ENCODE measurements around the gene DGLUCY. TPM values are rescaled to one million over a fixed set of nuclear protein-coding genes. Genes with fewer than 3 reads are reported as not detected.
"Not testable (repeated sequence)": the region's sequence is repeated elsewhere in the genome, so short reads cannot be mapped to it uniquely, and the experiment has no call there.

DGLUCY gene
- total RNA-seq, 1 donor = 23.2 TPM

- Histone ChIP-seq H3K9me3 (ENCODE audit: low read depth, low read length) (no peaks in the 10 kb centered on the region), H3K4me3 (ENCODE audit: low read length) (no peak overlapping the region), H3K27me3 (ENCODE audit: insufficient read depth, low read length) (no peaks in the 10 kb centered on the region), H3K4me1 (ENCODE audit: insufficient read depth, low read length) (peaks cover 63% of the 10 kb centered on the region)
Observed at GRCh38 chr14:91118511-91119068, 4.7 kb downstream of the DGLUCY start.

- Histone ChIP-seq H3K4me3 (ENCODE audit: low read length) (no peak overlapping the region), H3K27me3 (ENCODE audit: insufficient read depth, low read length) (no peaks in the 10 kb centered on the region), H3K4me1 (ENCODE audit: insufficient read depth, low read length) (peaks cover 67% of the 10 kb centered on the region)
Observed at GRCh38 chr14:91119556-91120311, 5.9 kb downstream of the DGLUCY start.

GRCh38 chr14:91123201-91123600 is 9.3 kb downstream of the DGLUCY start:
- Histone ChIP-seq H3K27me3 (ENCODE audit: insufficient read depth, low read length) (no peaks in the 10 kb centered on the region), H3K4me1 (ENCODE audit: insufficient read depth, low read length) (peaks cover 59% of the 10 kb centered on the region), H3K4me3 (ENCODE audit: low read length) (no peak overlapping the region), H3K9me3 (ENCODE audit: low read depth, low read length) (no peaks in the 10 kb centered on the region)

More at GRCh38 chr14:91119556-91120311, 5.9 kb downstream of the DGLUCY start:
- no peaks in the 10 kb centered on the region for H3K9me3 ChIP-seq (ENCODE audit: low read depth, low read length)

- H3K4me1 ChIP-seq (ENCODE audit: insufficient read depth, low read length) = peaks cover 53% of the 10 kb centered on the region
- H3K4me3 ChIP-seq (ENCODE audit: low read length); H3K27me3 ChIP-seq (ENCODE audit: insufficient read depth, low read length); H3K9me3 ChIP-seq (ENCODE audit: low read depth, low read length): not testable (repeated sequence)
Observed at GRCh38 chr14:91124406-91125270, 10.8 kb downstream of the DGLUCY start.

GRCh38 chr14:91125271-91125660 is 11.4 kb downstream of the DGLUCY start:
- Histone ChIP-seq H3K9me3 (ENCODE audit: low read depth, low read length) (no peaks in the 10 kb centered on the region), H3K4me1 (ENCODE audit: insufficient read depth, low read length) (peaks cover 50% of the 10 kb centered on the region), H3K27me3 (ENCODE audit: insufficient read depth, low read length) (no peaks in the 10 kb centered on the region), H3K4me3 (ENCODE audit: low read length) (no peak overlapping the region)

- Histone ChIP-seq H3K27me3 (ENCODE audit: insufficient read depth, low read length) (no peaks in the 10 kb centered on the region), H3K4me1 (ENCODE audit: insufficient read depth, low read length) (peaks cover 45% of the 10 kb centered on the region), H3K9me3 (ENCODE audit: low read depth, low read length) (no peaks in the 10 kb centered on the region), H3K4me3 (ENCODE audit: low read length) (no peak overlapping the region)
Observed at GRCh38 chr14:91125801-91126200, 11.9 kb downstream of the DGLUCY start.

- no peaks in the 10 kb centered on the region for H3K9me3 ChIP-seq (ENCODE audit: low read depth, low read length)
- H3K27me3 ChIP-seq (ENCODE audit: insufficient read depth, low read length) = no peaks in the 10 kb centered on the region
- H3K4me3 ChIP-seq (ENCODE audit: low read length) = no peak overlapping the region
- H3K4me1 ChIP-seq (ENCODE audit: insufficient read depth, low read length) = peaks cover 44% of the 10 kb centered on the region
Observed at GRCh38 chr14:91126761-91127160, 12.9 kb downstream of the DGLUCY start.

- Histone ChIP-seq H3K27me3 (ENCODE audit: insufficient read depth, low read length) (no peaks in the 10 kb centered on the region), H3K4me1 (ENCODE audit: insufficient read depth, low read length) (peaks cover 44% of the 10 kb centered on the region), H3K9me3 (ENCODE audit: low read depth, low read length) (no peaks in the 10 kb centered on the region), H3K4me3 (ENCODE audit: low read length) (no peak overlapping the region)
Observed at GRCh38 chr14:91127401-91127801, 13.5 kb downstream of the DGLUCY start.

- Histone ChIP-seq H3K4me3 (ENCODE audit: low read length) (no peak overlapping the region), H3K9me3 (ENCODE audit: low read depth, low read length) (no peaks in the 10 kb centered on the region), H3K27me3 (ENCODE audit: insufficient read depth, low read length) (no peaks in the 10 kb centered on the region), H3K4me1 (ENCODE audit: insufficient read depth, low read length) (peaks cover 40% of the 10 kb centered on the region)
Observed at GRCh38 chr14:91127924-91128323, 14.1 kb downstream of the DGLUCY start.

GRCh38 chr14:91128699-91129098 is 14.8 kb downstream of the DGLUCY start:
- H3K4me1 ChIP-seq (ENCODE audit: insufficient read depth, low read length) = peaks cover 32% of the 10 kb centered on the region
- H3K27me3 ChIP-seq (ENCODE audit: insufficient read depth, low read length) = no peaks in the 10 kb centered on the region
- H3K4me3 ChIP-seq (ENCODE audit: low read length) = no peak overlapping the region
- no peaks in the 10 kb centered on the region for H3K9me3 ChIP-seq (ENCODE audit: low read depth, low read length)

- Histone ChIP-seq H3K4me1 (ENCODE audit: insufficient read depth, low read length) (peaks cover 27% of the 10 kb centered on the region), H3K27me3 (ENCODE audit: insufficient read depth, low read length) (no peaks in the 10 kb centered on the region), H3K4me3 (ENCODE audit: low read length) (no peak overlapping the region), H3K9me3 (ENCODE audit: low read depth, low read length) (no peaks in the 10 kb centered on the region)
Observed at GRCh38 chr14:91129261-91129660, 15.4 kb downstream of the DGLUCY start.

- Histone ChIP-seq H3K4me1 (ENCODE audit: insufficient read depth, low read length) (peaks cover 3% of the 10 kb centered on the region), H3K27me3 (ENCODE audit: insufficient read depth, low read length) (no peaks in the 10 kb centered on the region), H3K9me3 (ENCODE audit: low read depth, low read length) (no peaks in the 10 kb centered on the region), H3K4me3 (ENCODE audit: low read length) (no peak overlapping the region)
Observed at GRCh38 chr14:91135039-91135438, 21.2 kb downstream of the DGLUCY start.

GRCh38 chr14:91138511-91139359 is 24.9 kb downstream of the DGLUCY start:
- Histone ChIP-seq H3K4me1 (ENCODE audit: insufficient read depth, low read length) (peaks cover 20% of the 10 kb centered on the region), H3K4me3 (ENCODE audit: low read length) (no peak overlapping the region), H3K9me3 (ENCODE audit: low read depth, low read length) (no peaks in the 10 kb centered on the region), H3K27me3 (ENCODE audit: insufficient read depth, low read length) (no peaks in the 10 kb centered on the region)

- Histone ChIP-seq H3K27me3 (ENCODE audit: insufficient read depth, low read length) (no peaks in the 10 kb centered on the region), H3K9me3 (ENCODE audit: low read depth, low read length) (no peaks in the 10 kb centered on the region), H3K4me3 (ENCODE audit: low read length) (no peak overlapping the region), H3K4me1 (ENCODE audit: insufficient read depth, low read length) (peaks cover 20% of the 10 kb centered on the region)
Observed at GRCh38 chr14:91139776-91140175, 25.9 kb downstream of the DGLUCY start.
